Chondrocyte (in vitro differentiated cells): ENCODE measurements around the gene SPECC1L. TPM values are rescaled to one million over a fixed set of nuclear protein-coding genes. Genes with fewer than 3 reads are reported as not detected.

ENCODE experiments used
- DNase-seq: peaks from one replicate; pipeline ENCODE4 v3.0.0; 2021; ENCODE audit warnings: mixed read lengths, low spot score
- H3K27ac Mint-ChIP-seq: one replicate; pipeline ENCODE4 v1.8.0; 2021; ENCODE audit warnings: mild to moderate bottlenecking, moderate library complexity, mixed read lengths; ENCODE audit not compliant: unreplicated experiment
- H3K27me3 Mint-ChIP-seq: 2 replicates; pipeline ENCODE4 v1.8.0; 2021; ENCODE audit warnings: low read depth, mixed read lengths
- H3K36me3 Mint-ChIP-seq: 2 replicates; pipeline ENCODE4 v1.8.0; 2021; ENCODE audit warnings: low read depth, mixed read lengths
- H3K4me1 Mint-ChIP-seq: 2 replicates; pipeline ENCODE4 v1.8.0; 2021; ENCODE audit warnings: low read depth, mild to moderate bottlenecking, mixed read lengths
- H3K4me3 Mint-ChIP-seq: one replicate; pipeline ENCODE4 v1.8.0; 2021; ENCODE audit warnings: mild to moderate bottlenecking, moderate library complexity, mixed read lengths; ENCODE audit not compliant: unreplicated experiment
- H3K9me3 Mint-ChIP-seq: 2 replicates; pipeline ENCODE4 v1.8.0; 2021; ENCODE audit warnings: low read depth, mixed read lengths
- total RNA-seq: library from RNA; stranded (reverse); gene quantifications from 3 replicates; pipeline ENCODE4 v1.2.1, GENCODE V29; 2021
- TF ChIP-seq, protein P1 (sequence below): fragments of 200-600 bp; sonication (generic); IDR thresholded peaks from 2 replicates; pipeline ENCODE4 v1.5.0; 2021; ENCODE audit warnings: antibody characterized with exemption, mild to moderate bottlenecking, moderate library complexity

SPECC1L gene
- total RNA-seq, 1 donor from 2014 or later, result 91.3 TPM

- Mint-ChIP-seq H3K9me3 (no peaks in the 10 kb centered on the region), H3K4me3 (no peak overlapping the region), H3K4me1 (peaks cover 6% of the 10 kb centered on the region), H3K27ac (no peak overlapping the region), H3K27me3 (no peaks in the 10 kb centered on the region), H3K36me3 (peaks cover 7% of the 10 kb centered on the region)
- peak; percentile 72 for DNase-seq
- TF ChIP-seq, protein P1, sequence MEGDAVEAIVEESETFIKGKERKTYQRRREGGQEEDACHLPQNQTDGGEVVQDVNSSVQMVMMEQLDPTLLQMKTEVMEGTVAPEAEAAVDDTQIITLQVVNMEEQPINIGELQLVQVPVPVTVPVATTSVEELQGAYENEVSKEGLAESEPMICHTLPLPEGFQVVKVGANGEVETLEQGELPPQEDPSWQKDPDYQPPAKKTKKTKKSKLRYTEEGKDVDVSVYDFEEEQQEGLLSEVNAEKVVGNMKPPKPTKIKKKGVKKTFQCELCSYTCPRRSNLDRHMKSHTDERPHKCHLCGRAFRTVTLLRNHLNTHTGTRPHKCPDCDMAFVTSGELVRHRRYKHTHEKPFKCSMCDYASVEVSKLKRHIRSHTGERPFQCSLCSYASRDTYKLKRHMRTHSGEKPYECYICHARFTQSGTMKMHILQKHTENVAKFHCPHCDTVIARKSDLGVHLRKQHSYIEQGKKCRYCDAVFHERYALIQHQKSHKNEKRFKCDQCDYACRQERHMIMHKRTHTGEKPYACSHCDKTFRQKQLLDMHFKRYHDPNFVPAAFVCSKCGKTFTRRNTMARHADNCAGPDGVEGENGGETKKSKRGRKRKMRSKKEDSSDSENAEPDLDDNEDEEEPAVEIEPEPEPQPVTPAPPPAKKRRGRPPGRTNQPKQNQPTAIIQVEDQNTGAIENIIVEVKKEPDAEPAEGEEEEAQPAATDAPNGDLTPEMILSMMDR, result no peak
Measured at GRCh38 chr22:24419475-24419850, 148.8 kb downstream of the SPECC1L start.

DNA sequence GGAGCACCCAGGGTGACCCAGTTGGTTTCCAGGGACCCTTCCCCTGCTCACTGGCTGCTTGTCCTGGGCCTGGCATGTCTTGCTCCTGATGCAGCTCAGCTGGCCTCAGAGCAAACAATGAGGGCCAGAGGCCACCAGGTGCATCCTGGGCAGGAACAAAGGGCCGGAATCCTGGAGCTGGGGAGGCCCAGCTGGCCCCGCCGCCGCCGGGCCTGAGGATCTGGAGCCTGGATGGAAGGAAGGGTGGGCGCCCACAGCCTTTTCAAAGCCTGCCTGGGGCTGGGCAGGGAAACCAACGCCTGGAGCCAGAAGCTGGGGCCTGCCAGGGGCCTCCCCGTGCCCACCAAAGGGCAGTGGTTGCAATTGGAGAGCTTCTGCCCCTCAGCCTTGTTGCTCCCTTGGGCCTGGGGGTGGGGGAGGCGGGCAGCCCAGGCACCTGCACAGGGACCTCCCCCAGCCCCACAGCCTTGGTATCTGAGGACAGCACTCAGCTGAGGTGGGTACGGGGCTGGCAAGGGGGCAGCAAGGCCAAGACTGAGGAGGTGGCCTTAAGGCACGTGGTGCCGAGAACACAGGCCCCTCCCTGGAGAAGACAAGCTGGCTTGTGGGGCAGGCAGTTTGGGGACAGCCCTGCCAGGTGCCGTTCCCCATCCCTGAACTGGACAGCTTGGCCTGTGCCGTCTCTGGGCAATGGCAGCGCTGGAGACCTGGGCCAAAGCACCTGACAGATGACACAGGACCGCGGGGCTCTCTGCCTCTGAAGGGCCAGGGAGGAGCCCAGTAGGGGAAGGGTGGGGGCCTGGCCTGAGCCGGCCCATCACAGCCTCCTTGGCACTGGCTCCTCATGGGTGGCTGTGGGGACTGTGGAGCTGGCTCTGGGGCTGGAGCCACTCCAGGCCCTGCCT lies 149.7 kb downstream of the SPECC1L start:
- no peaks in the 10 kb centered on the region for H3K9me3 Mint-ChIP-seq
- H3K4me1 Mint-ChIP-seq, result peaks cover 9% of the 10 kb centered on the region
- H3K4me3 Mint-ChIP-seq, result no peak overlapping the region
- peaks cover under 1% of the 10 kb centered on the region for H3K27me3 Mint-ChIP-seq
- TF ChIP-seq, protein P1, result no peak
- peak; percentile 70 for DNase-seq
- H3K36me3 Mint-ChIP-seq, result peaks cover 2% of the 10 kb centered on the region
- H3K27ac Mint-ChIP-seq, result no peak overlapping the region

GRCh38 chr22:24420977-24421343 lies 150.3 kb downstream of the SPECC1L start:
- Mint-ChIP-seq H3K4me1 (peaks cover 9% of the 10 kb centered on the region), H3K4me3 (no peak overlapping the region), H3K9me3 (no peaks in the 10 kb centered on the region)

GRCh38 chr22:24421428-24421931 lies 150.8 kb downstream of the SPECC1L start:
- no peak overlapping the region for H3K27ac Mint-ChIP-seq
- TF ChIP-seq, protein P1, result peak; percentile 62
- peaks cover 9% of the 10 kb centered on the region for H3K4me1 Mint-ChIP-seq
- no peaks in the 10 kb centered on the region for H3K9me3 Mint-ChIP-seq
- H3K4me3 Mint-ChIP-seq, result no peak overlapping the region
- no peak for DNase-seq
- H3K36me3 Mint-ChIP-seq, result no peaks in the 10 kb centered on the region
- peaks cover 9% of the 10 kb centered on the region for H3K27me3 Mint-ChIP-seq

More at GRCh38 chr22:24420977-24421343, 150.3 kb downstream of the SPECC1L start:
- H3K27me3 Mint-ChIP-seq, result peaks cover 5% of the 10 kb centered on the region
- TF ChIP-seq, protein P1, result no peak
- H3K27ac Mint-ChIP-seq, result no peak overlapping the region
- no peak for DNase-seq
- peaks cover 1% of the 10 kb centered on the region for H3K36me3 Mint-ChIP-seq

DNA sequence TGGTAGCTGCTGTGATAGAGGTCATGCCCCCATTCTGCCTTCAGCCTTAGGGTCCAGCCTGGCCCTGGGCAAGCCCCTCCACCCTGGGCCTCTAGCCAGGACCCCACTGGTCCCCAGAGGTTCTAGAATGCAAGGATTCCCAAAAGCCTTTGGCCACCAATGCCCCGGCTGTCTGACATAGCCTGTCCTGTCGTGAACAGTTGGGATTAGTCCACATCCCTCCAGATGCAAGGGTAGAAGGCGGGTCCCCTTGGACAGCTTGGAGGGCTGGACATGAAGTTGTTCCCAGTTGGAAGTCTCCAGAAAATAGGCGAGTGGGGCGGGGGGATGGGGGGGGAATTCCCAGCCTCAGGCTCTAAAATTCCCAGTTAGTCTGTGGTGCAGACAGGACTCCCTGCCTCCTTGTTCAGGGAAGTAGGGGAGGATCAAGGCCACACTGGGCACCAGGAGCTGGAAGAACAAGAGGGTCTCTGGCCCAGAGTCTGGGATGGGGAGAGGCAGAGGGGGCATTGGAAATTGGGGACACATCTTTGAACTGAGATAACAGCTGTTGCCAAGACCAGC lies 151.6 kb downstream of the SPECC1L start:
- Mint-ChIP-seq H3K36me3 (no peaks in the 10 kb centered on the region), H3K27ac (no peak overlapping the region), H3K9me3 (no peaks in the 10 kb centered on the region), H3K4me1 (peaks cover 9% of the 10 kb centered on the region), H3K27me3 (peaks cover 9% of the 10 kb centered on the region), H3K4me3 (peak overlapping the region; percentile 51)
- peak; percentile 56 for DNase-seq
- TF ChIP-seq, protein P1, result no peak
